SK-N-MC (cell line): ENCODE measurements around the gene ICAM4.

Experiments used
- EZH2 ChIP-seq: fragments of 200-600 bp; sonication (generic); IDR thresholded peaks from one replicate; pipeline ENCODE4 v1.6.1; 2017; ENCODE audit warnings: antibody characterized with exemption
- FOXP2 ChIP-seq: optimal IDR thresholded peaks from 2 replicates; pipeline ENCODE3; 2011; ENCODE audit warnings: mild to moderate bottlenecking, moderate library complexity; ENCODE audit not compliant: insufficient read depth; ENCODE audit errors: extremely low read length, control extremely low read depth
- POLR2AphosphoS5 ChIP-seq: IDR thresholded peaks from 2 replicates; pipeline ENCODE4 v1.6.1; 2012; ENCODE audit warnings: mild to moderate bottlenecking, low read depth, low read length, borderline replicate concordance

- no peak for TF ChIP-seq POLR2AphosphoS5
- TF ChIP-seq EZH2 = no peak
- TF ChIP-seq FOXP2 = no peak
Observed at GRCh38 chr19:10268071-10268470, 18.7 kb upstream of the ICAM4 start.
